NCI-H187 (cell line): ENCODE results near the gene OOSP4B.
"Not testable (repeated sequence)": the region's sequence is repeated elsewhere in the genome, so short reads cannot be mapped to it uniquely, and the experiment has no call there.

Source experiments
- DNase-seq, 2 experiments: peaks; one replicate each; lab custom pipeline; 2025; lab: John Stamatoyannopoulos, UW

The OOSP4B gene

DNA sequence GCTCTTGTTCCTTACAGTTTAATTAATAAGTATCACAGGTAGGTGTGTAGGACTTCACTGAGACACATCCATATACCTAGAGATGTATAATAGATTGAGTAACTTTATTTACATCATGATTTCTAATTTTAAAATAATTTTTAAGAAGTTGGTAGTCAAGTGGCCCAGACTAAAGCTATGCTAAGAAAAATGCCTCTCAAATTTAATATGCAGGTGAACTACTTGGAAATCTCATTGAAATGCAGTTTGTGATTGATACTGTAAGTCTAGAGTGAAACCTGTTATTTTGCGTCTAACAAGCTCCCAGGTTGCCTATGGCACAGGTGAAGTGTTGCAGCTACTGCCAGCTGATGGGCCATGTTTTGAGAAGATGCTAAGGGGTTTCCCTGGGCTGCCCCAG, at the start of gene OOSP4B:
Gene OOSP4B (plus strand): TSS at position 301 of the 400 bp plus-strand sequence.
- no peak for DNase-seq

DNA sequence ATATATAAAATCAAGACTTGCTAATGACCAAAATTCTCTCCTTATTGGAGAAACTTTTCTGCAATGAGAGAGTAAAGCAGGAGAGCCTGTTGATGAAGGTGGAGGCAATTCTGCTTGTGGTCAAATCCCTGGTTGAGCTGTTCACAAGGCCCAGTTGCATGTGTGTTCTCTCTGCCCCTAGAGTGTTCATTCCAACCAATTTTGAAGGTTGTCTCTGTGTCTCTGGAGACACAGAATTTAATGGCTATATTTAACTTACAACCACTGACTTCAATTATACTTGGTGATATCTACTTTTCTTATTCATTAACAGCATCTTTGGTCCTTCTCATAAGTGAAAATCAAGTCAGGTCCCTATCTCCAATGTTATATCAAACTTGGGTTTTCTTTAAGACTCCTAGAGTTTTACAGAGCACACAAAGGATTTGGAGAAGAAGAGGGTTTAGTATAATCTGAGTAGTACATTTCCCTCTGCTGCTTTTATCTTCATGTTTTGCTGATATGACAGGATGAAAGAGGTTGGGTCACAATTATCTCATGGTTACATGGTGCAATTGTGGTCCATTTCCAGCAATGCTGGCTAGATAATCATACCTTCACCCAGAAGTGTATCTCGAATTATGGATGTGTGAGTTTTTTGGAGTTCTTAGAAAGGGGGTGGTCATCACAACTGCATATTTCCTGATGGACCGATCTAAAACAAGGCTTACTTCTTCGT, 49.1 kb upstream of the OOSP4B start:
- DNase-seq: no peak

DNA sequence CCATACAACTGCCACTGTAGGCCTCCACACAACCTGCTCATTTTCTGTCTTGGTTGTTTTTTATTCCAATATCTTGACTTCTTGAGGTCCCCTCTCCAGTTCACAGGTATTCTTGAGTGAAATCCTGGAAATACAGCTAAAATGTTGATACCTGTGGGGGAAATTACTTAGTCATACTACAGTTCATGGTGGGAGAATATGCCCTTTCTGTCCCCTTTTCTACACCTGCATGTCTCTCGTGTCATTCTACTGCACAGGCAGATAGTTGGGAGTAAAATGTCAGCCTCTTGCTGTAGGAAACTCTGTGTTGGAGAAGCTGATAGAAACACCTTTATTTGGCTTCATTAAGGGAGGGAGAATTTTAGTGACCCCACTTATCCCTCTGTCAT, 48.6 kb upstream of the OOSP4B start:
- DNase-seq: no peak

DNA sequence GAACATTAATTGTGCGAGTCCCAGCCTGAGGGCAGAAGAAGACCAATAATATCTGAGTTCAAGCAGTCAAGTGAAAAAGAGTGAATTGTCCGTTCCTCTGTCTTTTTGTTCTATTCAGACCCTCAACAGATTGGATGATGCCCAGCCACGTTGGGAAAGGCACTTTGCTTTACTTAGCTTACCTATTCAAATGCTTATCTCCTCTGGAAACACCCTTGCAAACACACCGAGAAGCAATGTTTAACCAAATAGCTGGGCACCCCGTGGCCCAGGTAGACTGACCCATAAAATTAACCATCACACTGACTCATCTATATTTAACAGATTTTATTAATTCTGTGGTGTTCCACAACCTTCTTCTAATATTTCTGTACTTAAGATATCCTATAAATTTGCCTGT, 43.9 kb upstream of the OOSP4B start:
- DNase-seq: no peak

DNA sequence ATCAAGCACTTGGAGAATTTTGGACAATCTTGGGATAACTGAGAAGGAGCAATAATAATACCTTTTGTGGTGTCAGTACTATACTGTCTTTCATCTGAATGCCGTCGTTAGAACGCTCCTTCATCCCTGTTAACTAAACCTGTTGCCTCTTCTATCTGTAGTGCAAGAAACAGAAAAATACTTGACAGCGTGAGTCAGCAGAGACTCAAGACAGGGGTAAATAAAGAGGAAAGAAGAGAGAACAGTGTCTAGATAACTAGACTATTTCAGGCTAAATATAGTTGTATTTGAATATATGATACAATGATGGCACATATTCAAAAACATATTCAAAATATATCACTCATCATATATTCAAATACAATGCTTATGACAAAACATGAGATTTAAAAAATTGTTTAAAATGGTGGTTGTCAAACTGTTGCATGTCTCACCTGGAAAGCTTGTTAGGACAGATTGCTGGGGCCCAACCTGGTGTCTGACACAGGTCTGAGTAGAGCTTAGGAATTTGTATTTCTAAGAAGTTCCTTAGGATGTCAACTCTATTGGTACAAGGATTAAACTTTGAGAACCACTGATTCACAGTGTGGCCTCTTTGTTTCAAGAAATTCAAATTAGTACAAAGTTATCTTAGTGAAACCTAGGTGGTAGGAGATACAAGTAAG, 35.7 kb upstream of the OOSP4B start:
- no peak for DNase-seq

DNA sequence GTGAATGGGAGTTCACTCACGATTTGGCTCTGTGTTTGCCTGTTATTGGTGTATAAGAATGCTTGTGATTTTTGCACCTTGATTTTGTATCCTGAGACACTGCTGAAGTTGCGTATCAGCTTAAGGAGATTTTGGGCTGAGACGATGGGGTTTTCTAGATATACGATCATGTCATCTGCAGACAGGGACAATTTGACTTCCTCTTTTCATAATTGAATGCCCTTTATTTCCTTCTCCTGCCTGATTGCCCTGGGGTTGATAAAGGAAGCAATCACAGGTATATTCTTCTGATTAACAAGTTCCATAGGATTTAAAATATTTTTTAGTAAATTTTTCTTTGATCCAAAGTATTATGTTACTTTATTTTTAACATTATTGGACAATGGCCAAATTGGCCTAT, 34.9 kb upstream of the OOSP4B start:
- DNase-seq: not testable (repeated sequence)

DNA sequence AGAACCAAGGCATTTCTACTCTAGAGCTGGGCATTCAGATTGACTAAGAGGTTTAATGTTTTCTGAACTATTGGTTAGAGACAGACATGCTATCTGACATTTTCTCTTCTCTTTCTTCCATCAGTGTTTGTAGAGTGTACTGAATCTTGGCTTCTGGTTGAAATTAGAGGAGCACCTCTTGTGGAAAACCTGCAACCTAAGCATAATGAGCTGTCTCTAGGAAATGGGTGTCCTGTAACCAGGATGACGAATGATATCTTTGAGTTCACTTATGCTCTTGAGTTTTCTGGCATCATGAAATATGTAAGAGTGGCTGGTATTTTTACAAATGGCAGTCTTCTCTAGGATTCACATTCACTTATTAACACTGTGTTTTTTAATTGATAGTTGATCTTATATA, 33.8 kb upstream of the OOSP4B start:
- DNase-seq: no peak

DNA sequence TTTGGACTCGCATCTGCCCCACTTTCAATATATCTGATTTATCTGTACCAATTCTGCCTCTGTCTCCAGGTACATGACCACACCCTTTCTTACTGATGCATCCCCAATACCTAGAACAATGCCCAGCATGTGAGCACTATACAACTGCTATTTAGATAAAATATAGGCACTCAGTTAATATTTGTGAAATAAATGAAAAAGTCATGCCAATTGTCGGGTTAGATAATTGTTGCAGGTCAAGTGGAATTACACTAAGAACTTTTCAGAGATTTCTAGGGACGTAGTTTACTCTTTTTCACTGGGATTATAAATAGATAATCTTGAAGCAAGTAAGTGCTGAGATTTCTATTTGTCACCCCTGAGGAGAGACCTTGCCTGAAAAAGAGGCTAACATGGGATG, 32.6 kb upstream of the OOSP4B start:
- DNase-seq: no peak

DNA sequence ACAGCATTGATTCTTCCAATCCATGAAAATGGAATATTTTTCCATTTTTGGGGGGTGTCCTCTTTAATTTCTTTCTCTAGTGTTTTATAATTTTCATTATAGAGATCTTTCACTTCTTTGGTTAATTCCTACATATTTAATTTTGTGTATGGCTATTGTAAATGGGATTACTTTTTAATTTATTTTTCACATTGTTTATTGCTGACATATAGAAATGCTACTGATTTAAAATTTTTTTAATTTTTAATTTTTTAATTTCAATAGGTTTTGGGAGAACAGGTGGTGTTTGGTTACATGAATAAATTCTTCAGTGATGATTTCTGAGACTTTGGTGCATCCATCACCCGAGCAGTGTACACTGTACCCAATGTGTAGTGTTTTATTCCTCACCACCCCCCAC, 26.6 kb upstream of the OOSP4B start:
- DNase-seq: no peak

DNA sequence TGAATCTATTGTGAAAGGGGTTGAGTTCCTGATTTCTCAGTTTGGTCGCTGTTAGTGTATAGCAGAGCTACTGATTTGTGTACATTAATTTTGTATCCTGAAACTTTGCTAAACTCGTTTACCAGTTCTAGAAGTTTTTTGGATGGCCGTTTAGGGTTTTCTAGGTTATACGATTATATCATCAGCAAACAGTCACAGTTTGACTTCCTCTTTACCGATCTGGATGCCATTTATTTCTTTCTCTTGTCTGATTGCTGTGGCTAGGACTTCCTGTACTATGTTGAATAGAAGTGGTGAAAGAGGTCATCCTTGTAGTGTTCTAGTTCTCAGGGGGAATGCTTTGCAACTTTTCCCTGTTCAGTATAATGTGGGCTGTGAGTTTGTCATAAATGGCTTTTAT, 24.6 kb upstream of the OOSP4B start:
- no peak for DNase-seq

DNA sequence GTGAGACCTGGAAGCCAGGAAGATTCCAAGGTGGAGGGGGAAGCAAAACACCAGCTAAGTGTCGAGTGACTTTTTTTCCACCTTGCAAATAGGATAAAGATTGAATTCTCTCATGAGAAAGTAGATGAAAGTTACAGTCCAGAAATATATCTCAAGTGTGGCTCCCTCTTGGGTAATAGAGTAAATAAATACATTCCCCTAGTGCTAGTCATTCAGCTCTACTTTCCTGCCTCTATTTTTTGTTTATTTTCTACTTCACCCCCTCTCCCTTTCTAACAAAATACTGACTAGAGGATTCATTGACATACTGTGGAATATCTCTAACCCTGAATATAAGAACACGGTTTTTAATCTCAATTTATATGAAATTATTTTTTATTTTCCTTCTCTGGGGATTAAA, 19.2 kb upstream of the OOSP4B start:
- DNase-seq: no peak

DNA sequence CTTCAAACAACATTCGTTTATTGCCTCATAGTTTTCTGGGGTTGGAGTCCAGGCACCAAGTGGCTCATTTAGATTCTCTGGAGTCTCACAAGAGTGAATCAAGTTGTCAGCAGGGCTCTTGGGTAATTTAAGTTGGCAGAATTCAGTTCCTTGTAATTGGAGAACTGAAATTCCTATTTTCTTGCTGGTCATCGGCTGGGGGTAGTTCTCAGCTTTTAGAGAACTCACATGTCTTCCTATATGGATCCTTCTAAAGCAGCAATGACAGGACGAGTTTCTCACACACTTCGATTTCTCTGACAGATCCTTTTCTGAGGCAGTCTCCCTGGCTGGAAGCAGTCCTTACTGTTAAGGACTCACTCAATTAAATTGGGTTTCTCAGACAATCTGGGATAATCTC, 17.3 kb upstream of the OOSP4B start:
- DNase-seq: no peak

DNA sequence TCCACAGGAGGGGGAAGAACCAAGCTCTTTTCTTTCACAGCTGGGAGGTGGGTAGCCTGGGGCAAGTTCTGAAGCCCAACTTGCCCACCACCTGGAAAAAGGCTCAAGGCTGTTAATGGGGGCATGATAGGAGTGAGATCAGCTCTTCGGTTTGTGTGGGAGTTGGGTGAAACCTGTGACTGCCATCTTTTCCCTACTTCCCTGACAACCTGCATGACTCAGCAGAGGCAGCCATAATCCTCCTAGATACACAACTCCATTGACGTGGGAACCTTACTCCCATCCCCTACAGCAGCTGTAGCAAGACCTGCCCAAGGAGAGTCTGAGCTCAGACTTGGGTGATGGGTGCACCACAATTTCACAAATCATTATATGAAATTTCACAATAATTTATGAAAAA, 13.3 kb upstream of the OOSP4B start:
- no peak for DNase-seq

DNA sequence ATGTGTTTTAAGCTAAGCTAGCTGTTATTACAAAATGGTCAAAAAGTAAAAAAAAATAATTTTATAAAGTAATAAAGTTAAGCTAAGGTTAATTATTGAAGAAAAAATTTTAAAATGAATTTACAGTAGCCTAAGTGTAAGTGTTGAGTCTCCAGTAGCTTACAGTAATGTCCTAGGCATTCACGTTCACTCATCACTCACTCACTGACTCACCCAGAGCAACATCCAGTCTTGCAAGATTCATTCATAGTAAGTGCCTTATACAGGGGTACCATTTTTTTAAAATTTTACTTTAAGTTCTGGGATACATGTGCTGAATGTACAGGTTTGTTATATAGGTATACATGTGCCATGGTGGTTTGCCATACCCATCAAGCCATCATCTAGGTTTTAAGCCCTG, 11.6 kb upstream of the OOSP4B start:
- DNase-seq: no peak

DNA sequence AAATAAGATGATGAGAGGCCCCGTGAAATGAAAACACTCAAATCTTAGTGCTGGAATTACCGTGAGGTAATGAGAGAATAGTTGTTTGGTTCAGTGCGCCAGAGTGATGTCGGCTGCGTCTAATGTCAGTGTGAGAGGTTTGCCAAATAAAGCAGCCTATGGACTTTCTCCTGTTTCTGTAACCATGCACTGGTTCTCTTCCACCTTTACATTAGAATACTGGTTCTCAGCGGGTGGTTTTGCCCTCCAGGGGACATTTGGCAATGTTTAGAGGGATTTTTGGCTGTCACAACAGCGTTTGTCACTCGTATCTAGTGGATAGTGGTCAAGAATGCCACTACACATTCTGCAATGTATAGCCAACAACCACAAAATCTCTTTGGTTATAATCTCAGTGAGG, 1.1 kb downstream of the OOSP4B start:
- no peak for DNase-seq

DNA sequence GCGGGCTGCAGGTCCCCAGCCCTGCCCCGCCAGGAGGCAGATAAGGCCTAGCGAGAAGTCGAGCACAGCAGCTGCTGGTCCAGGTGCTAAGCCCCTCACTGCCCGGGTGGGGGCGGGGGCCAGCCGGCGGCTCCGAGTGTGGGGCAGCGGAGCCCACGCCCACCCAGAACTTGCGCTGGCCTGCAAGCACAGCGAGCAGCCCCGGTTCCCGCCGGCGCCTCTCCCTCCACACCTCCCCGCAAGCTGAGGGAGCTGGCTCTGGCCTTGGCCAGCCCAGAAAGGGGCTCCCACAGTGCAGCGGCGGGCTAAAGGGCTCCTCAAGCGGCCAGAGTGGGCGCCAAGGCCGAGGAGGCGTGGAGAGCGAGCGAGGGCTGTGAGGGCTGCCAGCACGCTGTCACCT, 3.4 kb downstream of the OOSP4B start:
- DNase-seq: not testable (repeated sequence)

DNA sequence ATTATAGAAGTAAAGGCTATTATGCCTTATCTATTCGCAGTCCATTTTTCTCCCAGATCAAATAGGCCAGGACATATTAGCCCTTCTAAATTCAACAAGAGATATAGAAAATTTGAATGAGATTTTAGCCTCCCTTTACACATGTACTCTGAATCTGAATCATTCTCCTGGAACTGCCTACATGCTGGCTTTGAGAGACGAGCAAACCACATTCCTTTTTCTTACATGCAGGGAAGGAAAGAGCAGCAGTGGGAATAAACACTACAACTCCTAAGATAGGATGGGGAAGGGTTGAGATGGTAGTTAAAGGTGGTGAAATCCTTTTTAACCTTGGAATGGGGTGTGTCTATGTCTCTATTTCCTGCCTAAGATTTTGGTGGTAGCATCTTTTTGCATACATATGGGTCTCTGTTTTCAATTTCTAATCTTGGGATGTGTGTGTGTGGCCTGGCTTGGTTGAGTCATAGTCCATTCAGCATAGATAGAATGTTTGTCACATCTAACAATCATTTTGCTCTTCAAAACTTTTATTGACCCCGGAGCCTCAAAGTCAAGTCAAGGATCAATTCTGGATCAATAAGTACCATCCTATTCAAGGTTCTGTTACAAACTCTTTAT, 12.1 kb downstream of the OOSP4B start:
- no peak for DNase-seq

DNA sequence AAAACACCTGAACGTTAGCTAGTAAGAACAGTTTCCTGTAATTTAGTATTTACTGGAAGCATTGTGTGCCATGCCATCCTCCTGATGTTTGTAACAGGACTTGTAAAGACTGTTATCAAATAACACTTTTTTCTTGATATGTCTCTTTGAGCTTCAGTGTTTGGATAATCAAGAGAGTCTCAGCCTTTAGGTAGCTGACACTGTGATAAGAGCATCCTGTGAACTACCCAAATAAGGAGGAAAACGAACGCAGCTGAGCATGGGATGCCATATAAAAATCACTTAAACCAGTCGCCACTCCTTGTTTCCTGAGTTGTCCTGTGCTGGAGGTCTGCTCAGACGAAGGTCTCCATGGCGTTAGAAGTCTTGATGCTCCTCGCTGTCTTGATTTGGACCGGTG, 23.1 kb downstream of the OOSP4B start, which contains the start of gene OOSP2:
Gene OOSP2 (plus strand): TSS at position 301 of the 400 bp plus-strand sequence. CDS start 51 bp downstream, at position 352.
- no peak for DNase-seq

DNA sequence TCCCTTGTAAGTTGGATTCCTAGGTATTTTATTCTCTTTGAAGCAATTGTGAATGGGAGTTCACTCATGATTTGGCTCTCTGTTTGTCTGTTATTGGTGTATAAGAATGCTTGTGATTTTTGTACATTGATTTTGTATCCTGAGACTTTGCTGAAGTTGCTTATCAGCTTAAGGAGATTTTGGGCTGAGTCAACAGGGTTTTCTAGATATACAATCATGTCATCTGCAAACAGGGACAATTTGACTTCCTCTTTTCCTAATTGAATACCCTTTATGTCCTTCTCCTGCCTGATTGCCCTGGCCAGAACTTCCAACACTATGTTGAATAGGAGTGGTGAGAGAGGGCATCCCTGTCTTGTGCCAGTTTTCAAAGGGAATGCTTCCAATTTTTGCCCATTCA, 33.4 kb downstream of the OOSP4B start:
- not testable (repeated sequence) for DNase-seq

DNA sequence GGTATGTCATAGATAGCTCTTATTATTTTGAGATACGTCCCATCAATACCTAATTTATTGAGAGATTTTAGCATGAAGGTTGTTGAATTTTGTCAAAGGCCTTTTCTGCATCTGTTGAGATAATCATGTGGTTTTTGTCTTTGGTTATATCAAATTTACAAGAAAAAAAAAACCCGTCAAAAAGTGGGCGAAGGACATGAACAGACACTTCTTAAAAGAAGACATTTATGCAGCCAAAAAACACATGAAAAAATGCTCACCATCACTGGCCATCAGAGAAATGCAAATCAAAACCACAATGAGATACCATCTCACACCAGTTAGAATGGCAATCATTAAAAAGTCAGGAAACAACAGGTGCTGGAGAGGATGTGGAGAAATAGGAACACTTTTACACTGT, 33.9 kb downstream of the OOSP4B start:
- not testable (repeated sequence) for DNase-seq

DNA sequence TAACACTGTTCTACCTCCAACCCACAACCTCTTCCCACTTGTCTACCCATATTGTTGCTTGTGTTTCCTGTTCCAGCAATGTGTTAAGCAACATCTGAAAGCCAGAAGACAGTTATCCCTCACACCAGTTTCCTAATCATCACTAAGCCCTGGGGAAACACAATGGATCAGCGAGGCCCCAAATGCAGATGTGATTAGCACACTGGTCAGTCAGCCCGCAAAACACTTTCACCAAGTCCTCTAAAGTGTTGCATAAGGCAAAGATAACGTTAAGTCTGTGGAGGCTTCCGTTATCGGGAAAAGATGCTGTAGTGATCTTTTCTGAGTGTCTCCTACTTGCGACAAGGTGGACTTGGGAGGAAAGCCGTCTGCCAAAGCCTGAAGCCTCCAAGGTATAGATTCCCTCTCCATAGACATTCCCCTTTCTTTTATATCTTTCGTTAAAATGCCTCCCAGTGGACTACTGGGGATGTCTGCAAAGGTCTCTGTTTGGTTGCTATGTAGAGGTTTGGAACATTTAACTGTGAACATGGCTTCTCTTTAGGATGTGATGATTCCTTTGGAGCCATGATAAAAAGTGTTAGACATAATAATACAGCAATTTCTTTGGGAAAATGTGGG, 39.5 kb downstream of the OOSP4B start, which contains the start of gene MS4A3:
Gene MS4A3 (plus strand): TSS at position 317 of the 621 bp plus-strand sequence. CDS start 4,496 bp downstream, outside the sequence.
- no peak for DNase-seq

DNA sequence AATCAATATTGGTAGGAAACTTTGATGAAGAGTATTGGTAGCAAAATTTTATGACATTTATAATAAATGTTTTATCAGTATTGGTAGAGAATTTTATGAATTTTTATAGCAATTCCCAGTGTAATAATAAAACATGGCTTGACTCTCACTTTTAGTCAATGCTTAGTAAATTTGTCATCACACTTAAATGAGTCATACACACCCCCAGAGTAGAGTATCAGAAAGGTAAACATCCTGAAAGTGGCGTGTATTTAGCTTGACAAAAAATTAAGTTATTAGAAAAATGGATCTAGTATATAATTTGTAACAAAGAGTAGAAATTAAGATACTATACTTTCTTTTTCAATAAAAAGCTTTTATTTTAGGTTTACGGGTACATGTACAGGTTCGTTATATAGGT, 42.1 kb downstream of the OOSP4B start:
- no peak for DNase-seq
